T-helper 9 cell (primary cell): Measurements from ENCODE around the gene CEP112.

Experiments used
- DNase-seq: peaks from one replicate; pipeline ENCODE4 v3.0.0-alpha.2; 2020

The CEP112 gene

GRCh38 chr17:65978871-65979270 lies 213.1 kb downstream of the CEP112 start:
- DNase-seq: no peak

GRCh38 chr17:65977041-65977440 lies 214.9 kb downstream of the CEP112 start:
- DNase-seq: no peak

GRCh38 chr17:65975878-65976277 lies 216.1 kb downstream of the CEP112 start:
- DNase-seq: no peak

GRCh38 chr17:65973237-65973636 lies 218.7 kb downstream of the CEP112 start:
- DNase-seq: no peak

- DNase-seq: no peak
These were observed 224.6 kb downstream of the CEP112 start for GRCh38 chr17:65967372-65967771.

GRCh38 chr17:65966072-65966695 lies 225.7 kb downstream of the CEP112 start:
- no peak for DNase-seq

GRCh38 chr17:65963179-65963578 lies 228.8 kb downstream of the CEP112 start:
- no peak for DNase-seq

- no peak for DNase-seq
These were observed 232.3 kb downstream of the CEP112 start for GRCh38 chr17:65959630-65960029.

- no peak for DNase-seq
These were observed 235.1 kb downstream of the CEP112 start for GRCh38 chr17:65956814-65957213.

GRCh38 chr17:65954148-65954449 lies 237.8 kb downstream of the CEP112 start:
- no peak for DNase-seq

- no peak for DNase-seq
These were observed 238.4 kb downstream of the CEP112 start for GRCh38 chr17:65953316-65954147.

- DNase-seq: no peak
These were observed 239.3 kb downstream of the CEP112 start for GRCh38 chr17:65952586-65952985.

GRCh38 chr17:65952015-65952414 lies 239.9 kb downstream of the CEP112 start:
- DNase-seq: no peak

- DNase-seq: no peak
These were observed 244.1 kb downstream of the CEP112 start for GRCh38 chr17:65947831-65948230.

GRCh38 chr17:65942592-65942991 lies 249.3 kb downstream of the CEP112 start:
- no peak for DNase-seq

GRCh38 chr17:65941356-65941899 lies 250.5 kb downstream of the CEP112 start:
- no peak for DNase-seq

- DNase-seq: no peak
These were observed 255.9 kb downstream of the CEP112 start for GRCh38 chr17:65936013-65936412.

- no peak for DNase-seq
These were observed 258.6 kb downstream of the CEP112 start for GRCh38 chr17:65933290-65933689.

GRCh38 chr17:65931246-65932149 lies 260.4 kb downstream of the CEP112 start:
- DNase-seq: no peak

- DNase-seq: no peak
These were observed 261.7 kb downstream of the CEP112 start for GRCh38 chr17:65930140-65930730.

GRCh38 chr17:65926599-65926998 lies 265.3 kb downstream of the CEP112 start:
- DNase-seq: no peak

- DNase-seq: no peak
These were observed 266.2 kb downstream of the CEP112 start for GRCh38 chr17:65925606-65926307.
